Measurements from ENCODE around the gene ADORA1.

The ADORA1 gene

DNA sequence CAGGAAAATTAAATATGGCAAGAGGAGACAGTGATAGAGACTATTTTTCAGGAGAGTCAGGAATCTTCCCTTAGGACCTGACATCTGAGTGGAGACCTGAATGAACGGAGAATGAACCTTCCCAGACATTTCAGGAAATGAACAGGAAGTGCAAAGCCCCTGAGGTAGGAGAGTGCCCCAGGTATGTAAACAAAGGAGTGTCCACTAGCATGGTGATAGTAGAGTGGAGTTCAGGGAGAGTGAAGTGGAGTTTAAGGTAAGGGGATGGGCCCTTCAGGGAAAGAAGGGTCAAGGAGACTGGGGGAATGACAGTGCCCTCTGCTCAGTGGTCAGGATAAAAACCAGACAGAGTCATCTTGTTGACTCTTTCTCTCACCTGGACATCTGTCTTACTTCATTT, 28.8 kb downstream of the ADORA1 start:
- no peak for DNase-seq (ENCODE audit: low read depth in 1 of 2, low spot score in 1 of 2)

DNA sequence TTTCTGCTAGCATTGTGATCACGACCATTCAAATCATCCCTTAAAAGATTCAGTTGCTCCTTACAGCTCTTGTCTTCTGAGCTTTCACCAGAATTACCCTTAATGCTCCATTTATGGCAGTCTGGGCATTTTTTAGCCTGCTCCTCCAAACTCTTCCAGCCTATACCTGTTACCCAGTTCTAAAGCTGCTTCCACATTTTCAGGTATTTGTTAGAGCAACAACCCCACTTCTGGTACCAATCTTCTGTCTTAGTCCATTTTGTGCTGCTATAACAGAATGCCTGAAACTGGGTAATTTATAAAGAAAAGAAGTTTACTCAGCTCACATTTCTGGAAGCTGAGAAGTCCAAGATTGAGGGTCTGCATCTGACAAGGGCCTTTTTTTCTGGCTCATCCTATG, 30.9 kb downstream of the ADORA1 start:
- no peak for DNase-seq (ENCODE audit: low read depth in 1 of 2, low spot score in 1 of 2)

DNA sequence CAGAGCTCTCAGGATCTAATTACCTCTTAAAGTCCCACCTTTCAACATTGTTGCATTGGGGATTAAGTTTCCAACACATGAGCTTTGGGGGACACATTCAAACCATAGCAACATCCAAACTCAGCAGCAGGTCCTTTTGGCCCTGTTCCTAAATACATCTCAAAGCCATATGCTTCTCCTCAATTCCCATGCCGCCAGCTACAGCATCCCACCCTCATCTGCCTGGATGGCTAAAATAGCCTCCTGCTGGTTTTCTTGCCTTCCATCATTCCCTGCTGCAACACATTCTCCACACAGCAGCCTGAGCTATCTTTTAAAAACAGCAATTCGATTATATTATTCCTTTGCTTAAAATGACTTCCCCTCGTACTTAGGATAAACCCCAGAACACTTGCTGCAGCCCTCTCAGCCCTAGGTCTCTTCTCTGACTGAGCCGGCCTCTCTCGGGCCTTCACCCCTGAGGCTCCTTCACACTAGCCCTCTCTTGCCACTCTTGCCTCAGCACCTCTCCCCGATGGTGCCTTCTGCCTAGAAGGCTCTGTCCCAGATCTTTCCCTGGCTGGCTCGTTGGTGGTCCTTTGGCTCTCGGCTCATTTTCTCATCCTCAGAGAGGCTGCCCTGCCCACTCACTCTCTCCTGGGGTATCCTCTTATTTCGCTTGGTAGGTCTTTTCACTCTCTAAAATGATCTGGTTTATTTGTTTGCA, 31.6 kb downstream of the ADORA1 start:
- no peak for DNase-seq (ENCODE audit: low read depth in 1 of 2, low spot score in 1 of 2)

DNA sequence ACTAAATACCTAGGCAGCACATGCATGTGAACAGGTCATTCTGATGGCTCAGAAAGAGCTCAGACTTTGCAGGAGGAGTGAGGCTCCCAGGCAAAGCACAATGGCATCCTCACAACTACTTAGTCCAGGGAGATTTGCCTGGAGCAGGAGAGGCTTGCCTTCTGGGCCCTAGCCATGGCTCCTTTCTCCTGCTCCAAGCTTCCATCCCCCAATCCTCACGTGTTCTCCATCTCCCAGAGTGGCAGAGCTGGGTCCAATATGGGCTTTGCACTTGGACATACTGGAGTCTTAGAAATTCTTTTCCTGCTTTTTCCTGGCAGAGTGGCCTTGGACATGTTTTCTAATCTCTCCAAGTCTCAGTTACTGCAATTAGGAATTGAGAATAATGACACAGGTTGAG, 32.3 kb downstream of the ADORA1 start:
- DNase-seq (ENCODE audit: low read depth in 1 of 2, low spot score in 1 of 2): no peak

DNA sequence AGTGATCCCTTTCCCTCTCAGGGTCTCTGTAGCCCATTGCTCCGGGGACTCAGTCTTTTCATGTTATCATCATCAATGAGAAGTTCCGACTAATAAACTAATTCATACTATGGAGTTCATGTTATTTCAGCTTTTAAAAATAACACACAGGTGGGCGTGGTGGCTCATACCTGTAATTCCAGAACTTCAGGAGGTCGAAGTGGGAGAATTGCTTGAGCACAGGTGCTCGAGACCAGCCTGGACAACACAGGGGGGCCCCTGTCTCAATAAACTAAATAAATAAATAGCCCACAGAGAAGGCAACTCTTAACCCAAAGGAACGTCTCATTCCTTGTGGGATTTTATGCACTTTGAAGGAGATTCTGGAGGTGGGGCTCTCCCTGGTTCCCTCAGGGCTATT, 33.6 kb downstream of the ADORA1 start:
- DNase-seq (ENCODE audit: low read depth in 1 of 2, low spot score in 1 of 2): no peak

DNA sequence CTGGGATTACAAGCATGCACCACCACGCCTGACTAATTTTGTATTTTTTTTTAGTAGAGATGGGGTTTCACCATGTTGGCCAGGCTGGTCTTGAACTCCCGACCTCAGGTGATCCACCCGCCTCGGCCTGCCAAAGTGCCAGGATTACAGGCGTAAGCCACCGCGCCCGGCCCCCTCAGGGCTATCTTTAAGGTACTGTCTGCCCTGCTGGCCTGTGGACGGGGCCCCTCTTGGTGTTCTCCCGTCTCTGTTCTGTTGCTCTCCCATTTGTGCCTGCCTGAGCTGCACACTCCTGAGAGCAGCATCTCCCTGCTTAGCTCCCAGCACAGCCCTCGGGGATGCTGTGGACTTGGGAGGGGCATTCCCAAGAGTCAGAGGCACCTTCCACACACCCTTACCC, 34.2 kb downstream of the ADORA1 start:
- no peak for DNase-seq (ENCODE audit: low read depth in 1 of 2, low spot score in 1 of 2)

DNA sequence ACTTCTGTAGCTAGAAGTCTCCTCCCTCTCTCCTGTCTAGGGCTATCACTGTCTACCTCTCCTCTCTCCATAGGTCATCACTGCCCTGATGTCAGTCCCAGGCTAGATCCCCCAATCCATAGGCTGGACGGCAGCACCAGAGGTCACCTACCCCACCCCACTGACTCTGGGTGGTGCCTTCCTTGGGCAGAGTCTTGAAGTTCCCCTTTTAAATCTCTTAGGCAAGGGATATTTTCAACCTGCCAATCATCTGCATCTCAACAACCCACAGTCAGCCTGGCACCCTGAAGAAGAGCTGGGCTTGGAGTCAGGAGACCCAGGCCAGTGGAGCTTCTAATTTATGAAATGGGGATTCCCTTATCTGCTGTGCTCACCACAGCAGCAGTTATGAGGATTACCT, 34.9 kb downstream of the ADORA1 start:
- no peak for DNase-seq (ENCODE audit: low read depth in 1 of 2, low spot score in 1 of 2)

DNA sequence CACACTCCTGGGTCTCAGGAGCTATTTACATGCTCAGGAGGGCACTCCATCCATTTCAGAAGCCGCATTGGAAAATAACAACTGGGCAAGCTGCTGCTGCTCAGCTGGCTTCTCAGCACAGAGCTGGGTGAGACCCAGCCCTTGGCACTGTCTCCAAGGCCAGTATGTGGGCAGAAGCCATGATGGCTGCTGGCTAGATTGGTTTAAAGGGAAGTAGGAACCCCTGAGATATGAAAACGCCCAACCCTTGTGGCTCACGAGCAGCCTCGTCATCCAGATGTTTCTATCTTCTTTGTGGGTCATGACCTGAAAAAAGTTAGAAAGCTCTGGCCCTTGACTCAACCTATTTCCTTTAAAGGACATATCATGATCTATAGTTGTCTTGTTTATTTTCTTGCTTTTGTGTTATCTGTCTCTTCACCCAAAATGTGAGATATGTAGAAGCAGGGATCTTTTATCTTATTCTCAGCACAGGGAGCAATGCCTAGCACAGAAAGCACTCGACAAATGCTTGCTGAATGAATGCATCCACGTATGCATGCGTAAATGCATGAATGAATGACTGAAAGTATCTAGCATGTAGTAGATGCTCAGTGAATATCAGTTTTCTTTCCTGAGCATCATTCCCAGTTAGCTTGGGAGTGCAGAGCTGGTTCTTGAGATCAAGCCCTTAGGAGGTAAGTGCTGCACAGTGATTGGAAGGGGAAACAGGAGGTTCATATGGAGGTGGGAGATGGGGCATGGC, 36.5 kb downstream of the ADORA1 start:
- no peak for DNase-seq (ENCODE audit: low read depth in 1 of 2, low spot score in 1 of 2)

DNA sequence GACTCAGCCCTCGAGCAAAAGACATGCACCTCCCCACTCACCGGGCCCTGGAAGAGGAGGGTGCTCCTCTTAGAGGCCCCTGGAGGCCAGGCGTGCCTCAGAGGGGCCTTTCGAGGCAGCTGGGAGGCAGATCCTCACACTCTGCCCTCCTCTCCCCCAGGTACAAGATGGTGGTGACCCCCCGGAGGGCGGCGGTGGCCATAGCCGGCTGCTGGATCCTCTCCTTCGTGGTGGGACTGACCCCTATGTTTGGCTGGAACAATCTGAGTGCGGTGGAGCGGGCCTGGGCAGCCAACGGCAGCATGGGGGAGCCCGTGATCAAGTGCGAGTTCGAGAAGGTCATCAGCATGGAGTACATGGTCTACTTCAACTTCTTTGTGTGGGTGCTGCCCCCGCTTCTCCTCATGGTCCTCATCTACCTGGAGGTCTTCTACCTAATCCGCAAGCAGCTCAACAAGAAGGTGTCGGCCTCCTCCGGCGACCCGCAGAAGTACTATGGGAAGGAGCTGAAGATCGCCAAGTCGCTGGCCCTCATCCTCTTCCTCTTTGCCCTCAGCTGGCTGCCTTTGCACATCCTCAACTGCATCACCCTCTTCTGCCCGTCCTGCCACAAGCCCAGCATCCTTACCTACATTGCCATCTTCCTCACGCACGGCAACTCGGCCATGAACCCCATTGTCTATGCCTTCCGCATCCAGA, 37.7 kb downstream of the ADORA1 start:
- no peak for DNase-seq (ENCODE audit: low read depth in 1 of 2, low spot score in 1 of 2)

DNA sequence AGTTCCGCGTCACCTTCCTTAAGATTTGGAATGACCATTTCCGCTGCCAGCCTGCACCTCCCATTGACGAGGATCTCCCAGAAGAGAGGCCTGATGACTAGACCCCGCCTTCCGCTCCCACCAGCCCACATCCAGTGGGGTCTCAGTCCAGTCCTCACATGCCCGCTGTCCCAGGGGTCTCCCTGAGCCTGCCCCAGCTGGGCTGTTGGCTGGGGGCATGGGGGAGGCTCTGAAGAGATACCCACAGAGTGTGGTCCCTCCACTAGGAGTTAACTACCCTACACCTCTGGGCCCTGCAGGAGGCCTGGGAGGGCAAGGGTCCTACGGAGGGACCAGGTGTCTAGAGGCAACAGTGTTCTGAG, 38.3 kb downstream of the ADORA1 start:
- no peak for DNase-seq (ENCODE audit: low read depth in 1 of 2, low spot score in 1 of 2)

DNA sequence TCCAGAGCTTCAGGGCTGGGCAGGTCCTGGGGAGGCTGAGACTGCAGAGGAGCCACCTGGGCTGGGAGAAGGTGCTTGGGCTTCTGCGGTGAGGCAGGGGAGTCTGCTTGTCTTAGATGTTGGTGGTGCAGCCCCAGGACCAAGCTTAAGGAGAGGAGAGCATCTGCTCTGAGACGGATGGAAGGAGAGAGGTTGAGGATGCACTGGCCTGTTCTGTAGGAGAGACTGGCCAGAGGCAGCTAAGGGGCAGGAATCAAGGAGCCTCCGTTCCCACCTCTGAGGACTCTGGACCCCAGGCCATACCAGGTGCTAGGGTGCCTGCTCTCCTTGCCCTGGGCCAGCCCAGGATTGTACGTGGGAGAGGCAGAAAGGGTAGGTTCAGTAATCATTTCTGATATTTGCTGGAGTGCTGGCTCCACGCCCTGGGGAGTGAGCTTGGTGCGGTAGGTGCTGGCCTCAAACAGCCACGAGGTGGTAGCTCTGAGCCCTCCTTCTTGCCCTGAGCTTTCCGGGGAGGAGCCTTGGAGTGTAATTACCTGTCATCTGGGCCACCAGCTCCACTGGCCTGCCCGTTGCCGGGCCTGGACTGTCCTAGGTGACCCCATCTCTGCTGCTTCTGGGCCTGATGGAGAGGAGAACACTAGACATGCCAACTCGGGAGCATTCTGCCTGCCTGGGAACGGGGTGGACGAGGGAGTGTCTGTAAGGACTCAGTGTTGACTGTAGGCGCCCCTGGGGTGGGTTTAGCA, 38.8 kb downstream of the ADORA1 start:
- no peak for DNase-seq (ENCODE audit: low read depth in 1 of 2, low spot score in 1 of 2)

DNA sequence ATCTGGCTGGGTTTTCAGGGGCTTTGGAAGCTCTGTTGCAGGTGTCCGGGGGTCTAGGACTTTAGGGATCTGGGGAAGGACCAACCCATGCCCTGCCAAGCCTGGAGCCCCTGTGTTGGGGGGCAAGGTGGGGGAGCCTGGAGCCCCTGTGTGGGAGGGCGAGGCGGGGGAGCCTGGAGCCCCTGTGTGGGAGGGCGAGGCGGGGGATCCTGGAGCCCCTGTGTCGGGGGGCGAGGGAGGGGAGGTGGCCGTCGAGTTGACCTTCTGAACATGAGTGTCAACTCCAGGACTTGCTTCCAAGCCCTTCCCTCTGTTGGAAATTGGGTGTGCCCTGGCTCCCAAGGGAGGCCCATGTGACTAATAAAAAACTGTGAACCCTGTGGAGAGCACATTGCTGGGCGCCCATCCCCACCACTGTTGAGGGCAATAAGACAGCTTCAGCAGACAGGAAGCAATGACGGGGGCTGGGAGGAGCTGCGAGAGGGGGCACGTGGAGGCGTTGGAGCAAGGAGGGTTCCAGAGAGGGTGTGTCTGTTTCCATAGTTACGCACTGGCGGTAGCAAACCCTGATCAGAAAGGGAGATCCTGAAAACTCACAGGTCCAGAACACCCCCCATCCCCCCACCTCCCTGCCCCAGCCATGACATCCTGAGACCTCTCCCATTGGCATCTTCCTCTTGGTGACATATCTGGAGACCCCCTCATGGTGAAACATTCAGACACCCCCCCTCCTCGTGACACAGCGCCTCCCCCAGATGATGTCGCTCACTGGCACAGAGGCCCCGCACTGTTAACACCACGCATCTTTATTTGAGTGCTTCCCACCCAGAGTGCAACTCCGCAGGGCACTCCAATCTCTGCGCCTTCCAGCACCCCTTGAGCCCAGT, 39.7 kb downstream of the ADORA1 start:
- DNase-seq (ENCODE audit: low read depth in 1 of 2, low spot score in 1 of 2): no peak

DNA sequence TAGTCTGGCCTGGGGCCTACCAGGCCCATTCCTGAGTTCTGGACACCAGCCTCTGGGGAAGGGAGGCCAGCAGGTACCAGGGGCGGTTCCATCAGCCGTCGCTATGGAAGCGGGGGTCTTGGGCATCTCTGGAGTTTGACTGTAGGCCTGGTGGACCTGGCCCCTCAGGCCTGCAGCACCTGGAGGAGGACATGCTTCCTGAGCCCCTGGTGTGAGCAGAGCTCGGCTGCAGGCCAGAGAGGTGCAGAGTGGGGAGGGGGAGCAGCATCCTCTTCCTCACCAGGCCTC, 40.3 kb downstream of the ADORA1 start:
- DNase-seq (ENCODE audit: low read depth in 1 of 2, low spot score in 1 of 2): no peak

DNA sequence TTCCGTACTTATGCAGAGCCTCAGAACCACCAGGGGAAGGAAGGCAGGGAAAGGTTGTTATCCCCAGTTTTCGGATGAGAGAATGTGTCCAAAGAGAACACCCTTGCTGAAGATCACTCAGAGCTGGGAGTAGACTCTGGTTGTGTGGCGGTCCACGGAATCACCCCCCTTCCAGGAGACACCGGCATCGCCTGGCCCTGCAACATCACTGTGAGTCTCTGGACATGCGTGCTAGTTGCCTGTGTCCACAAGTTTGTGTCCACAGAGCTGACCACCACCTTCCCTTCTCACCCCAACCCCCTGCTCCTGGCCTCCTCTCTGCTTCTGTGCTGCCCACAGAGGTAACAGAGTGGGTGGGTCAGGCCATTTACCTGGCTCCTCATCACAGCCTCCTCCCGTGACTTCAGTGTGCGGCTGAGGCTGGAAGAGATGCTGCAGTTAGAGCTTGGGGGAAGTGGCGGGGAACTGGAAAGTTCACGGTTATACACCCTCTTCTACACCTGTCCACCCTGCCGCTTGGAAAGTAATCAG, 40.8 kb downstream of the ADORA1 start:
- DNase-seq (ENCODE audit: low read depth in 1 of 2, low spot score in 1 of 2): no peak

DNA sequence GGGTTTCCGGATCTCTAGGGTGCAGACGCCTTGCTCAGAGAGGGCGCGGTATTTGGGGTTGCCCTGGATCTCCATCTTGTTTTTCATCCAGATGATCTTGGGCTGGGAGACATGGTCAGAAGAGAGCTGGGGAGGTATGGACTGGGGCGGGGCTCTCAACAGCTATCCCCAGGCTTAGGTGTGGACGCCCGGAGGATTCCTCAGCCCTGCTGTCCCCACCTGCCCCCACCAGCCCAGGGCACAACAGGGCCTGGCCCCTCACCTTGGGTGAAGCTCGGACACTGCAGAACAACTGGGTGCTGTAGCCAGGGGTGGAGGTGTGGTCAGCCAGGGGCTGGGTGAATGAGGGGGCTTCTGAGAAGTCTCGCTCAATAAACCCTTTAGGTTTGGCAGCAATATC, 41.5 kb downstream of the ADORA1 start:
- DNase-seq (ENCODE audit: low read depth in 1 of 2, low spot score in 1 of 2): no peak

DNA sequence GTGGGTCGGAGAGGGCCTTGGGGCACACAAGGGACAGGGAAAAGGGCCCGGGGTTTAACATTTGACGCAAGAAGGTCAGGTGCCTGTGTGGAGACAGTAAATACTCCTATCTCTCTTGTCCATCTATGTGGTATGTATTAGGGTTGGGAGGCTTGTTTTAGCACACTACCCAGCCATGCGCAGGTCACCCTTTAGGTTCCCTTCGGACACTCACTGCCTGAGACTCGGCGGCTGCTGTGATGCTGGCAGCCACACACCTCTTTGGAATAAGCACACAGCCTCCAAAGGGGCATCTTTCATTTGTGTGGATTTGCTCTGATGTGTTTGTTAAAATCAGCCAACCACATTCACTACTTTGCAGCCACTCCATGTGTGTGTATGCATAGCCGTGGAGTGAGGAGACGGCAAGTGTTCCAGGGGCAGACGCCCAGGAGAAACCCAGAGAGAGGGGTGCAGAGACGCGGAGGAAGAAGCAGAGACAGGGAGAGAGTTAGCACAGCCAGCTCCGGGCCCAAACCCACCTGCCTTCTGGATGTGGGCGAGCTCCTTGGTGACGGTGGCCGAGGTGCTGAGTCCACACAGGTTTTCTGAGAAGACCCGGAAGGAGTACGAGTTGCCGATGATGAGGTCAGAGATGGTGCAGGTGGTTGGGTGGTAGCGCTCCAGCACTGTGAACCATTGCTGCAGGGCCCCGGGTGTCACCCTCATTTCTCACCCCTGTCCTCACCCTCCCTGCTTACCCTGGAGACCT, 42.4 kb downstream of the ADORA1 start:
- DNase-seq (ENCODE audit: low read depth in 1 of 2, low spot score in 1 of 2): no peak

DNA sequence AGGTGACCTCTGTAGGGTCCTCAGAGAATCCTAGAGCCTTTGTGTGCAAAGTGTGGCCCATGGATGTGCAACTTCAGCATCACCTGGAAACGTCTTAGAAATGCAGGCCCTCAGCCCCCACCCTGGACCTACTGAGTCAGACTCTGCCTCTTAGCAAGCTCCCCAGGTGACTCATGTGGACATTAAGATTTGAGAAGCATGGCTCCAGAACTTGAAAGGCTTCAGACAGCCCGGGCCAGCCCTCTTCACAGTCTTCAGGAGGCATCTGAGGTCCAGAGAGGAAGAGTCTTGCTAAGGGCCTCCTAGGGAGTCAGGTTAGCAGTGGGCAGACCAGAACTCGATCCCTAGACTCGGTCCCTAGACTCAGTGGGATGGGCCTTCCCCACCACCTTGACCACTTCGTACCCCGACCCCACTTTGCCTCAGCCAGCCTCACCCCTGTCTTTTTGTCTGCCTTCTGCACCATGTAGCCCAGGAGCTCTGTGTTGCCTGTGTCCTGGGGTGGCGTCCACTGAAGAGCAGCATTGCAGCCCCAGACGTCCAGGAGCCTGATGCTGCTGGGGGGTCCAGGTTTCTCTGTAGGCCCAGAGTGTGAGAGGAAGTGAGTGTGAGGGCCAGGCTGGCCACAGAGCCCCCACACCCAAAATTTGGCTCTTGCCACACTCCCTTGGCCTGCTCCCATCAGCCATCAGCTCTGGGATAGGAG, 43.3 kb downstream of the ADORA1 start:
- no peak for DNase-seq (ENCODE audit: low read depth in 1 of 2, low spot score in 1 of 2)

DNA sequence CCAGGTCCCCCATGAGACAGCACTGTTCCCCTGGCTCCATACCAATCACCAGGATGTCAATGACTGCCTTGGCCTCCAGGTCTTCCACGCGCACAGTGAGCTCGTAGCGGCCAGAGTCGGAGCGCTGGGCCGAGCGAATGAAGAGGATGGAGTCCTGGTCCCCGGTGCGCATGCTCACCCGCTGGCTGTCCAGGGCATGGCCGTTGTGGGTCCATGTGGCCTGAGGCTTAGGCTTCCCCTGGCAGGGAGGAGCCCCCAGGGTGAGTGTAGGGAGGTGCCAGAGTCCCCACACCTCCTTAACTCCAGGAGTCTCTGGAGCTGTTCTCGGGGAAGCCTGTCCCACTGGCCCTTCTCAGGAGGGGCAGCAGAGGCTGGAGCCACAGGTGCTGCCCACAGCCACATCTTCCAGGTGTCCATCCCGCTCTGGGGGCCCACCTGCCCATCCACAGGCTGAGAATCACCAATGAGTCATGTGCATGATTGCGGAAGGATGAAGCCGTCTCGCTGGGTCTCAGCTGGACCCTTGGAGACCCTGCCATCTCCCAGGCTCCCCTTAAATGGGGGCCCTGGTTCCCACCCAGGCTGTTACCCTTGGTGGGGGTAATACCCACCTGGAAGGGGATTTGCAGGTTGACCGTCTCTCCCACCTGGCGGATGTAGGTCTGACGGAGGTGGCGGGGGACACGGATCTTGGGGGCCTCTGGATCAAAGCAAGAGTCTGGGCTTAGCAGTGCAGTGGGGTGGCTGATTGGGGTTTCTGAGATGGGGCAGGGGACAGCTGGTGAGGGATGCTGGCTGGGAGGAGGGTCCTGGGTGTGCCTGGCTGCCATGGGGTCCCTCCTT, 44.0 kb downstream of the ADORA1 start:
- no peak for DNase-seq (ENCODE audit: low read depth in 1 of 2, low spot score in 1 of 2)

Data from stimulated activated CD4-positive, alpha-beta T cell treated with anti-CD3 and anti-CD28 coated beads, Interleukin-15, amount 100 ng/mL, for 1 hour (primary cell).